ENCODE results near the gene CELF2.

Gene CELF2

GRCh38 chr10:11338160-11338844 lies 320.6 kb downstream of the CELF2 start:
- Histone ChIP-seq H3K4me3 (ENCODE audit: low read depth, low read length) (no peak overlapping the region), H3K27ac (ENCODE audit: extremely low read depth, low read depth, low read length) (no peak overlapping the region), H3K9me3 (ENCODE audit: control insufficient read depth, insufficient read depth, low read depth, low read length) (no peaks in the 10 kb centered on the region), H3K4me1 (ENCODE audit: control insufficient read depth, insufficient read depth, low read length) (no peaks in the 10 kb centered on the region), H3K36me3 (ENCODE audit: control insufficient read depth in 2 of 2, insufficient read depth in 1 of 2, low read length in 2 of 2) (no peaks in the 10 kb centered on the region)
- CTCF ChIA-PET: no interaction called here
- TF ChIP-seq SALL2 (tag by site-specific recombination; IDR thresholded peaks at IDR 0.05; ENCODE audit: borderline replicate concordance): no peak
- no peak for TF ChIP-seq ZNF391 (tag by site-specific recombination; IDR thresholded peaks at IDR 0.05; ENCODE audit: borderline replicate concordance, low read depth)
- no peak for TF ChIP-seq ZNF37A (tag by site-specific recombination; IDR thresholded peaks at IDR 0.05)
- no peak for TF ChIP-seq ZNF843 (tag by site-specific recombination; IDR thresholded peaks at IDR 0.05)
- TF ChIP-seq ZNF239 (tag by site-specific recombination; IDR thresholded peaks at IDR 0.05): no peak
- no peak for TF ChIP-seq YY1 (tag by site-specific recombination; IDR thresholded peaks at IDR 0.05)
- no peak for TF ChIP-seq GLI4 (tag by site-specific recombination; IDR thresholded peaks at IDR 0.05)
- TF ChIP-seq ZNF138 (tag by site-specific recombination; IDR thresholded peaks at IDR 0.05; ENCODE audit: borderline replicate concordance): no peak
- no peak for TF ChIP-seq ZNF555 (tag by site-specific recombination; conservative IDR thresholded peaks at IDR 0.05)
- POLR2A ChIA-PET: no interaction called here

DNA sequence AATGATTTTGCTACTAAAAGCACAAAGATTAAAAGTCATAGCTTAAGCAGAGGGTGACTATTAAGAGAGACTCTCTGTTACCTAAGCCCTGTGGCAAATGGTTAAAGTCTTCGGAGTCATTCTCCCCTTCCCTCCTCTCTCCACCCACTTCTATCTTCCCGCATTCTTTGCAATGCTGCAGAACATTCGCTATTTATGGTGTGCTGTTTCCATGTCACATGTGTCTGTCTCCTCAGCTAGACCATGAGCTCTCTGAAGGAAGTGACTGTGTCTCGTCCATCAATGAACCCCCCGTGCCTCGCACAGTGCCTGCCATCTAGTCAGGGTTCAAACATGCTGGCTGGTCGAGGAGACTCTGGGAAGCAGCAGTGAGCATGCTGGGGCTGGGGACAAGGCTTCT lies 321.3 kb downstream of the CELF2 start:
- CTCF ChIA-PET: no interaction called here
- Histone ChIP-seq H3K36me3 (ENCODE audit: control insufficient read depth in 2 of 2, insufficient read depth in 1 of 2, low read length in 2 of 2) (no peaks in the 10 kb centered on the region), H3K4me1 (ENCODE audit: control insufficient read depth, insufficient read depth, low read length) (no peaks in the 10 kb centered on the region), H3K4me3 (ENCODE audit: low read depth, low read length) (no peak overlapping the region), H3K27ac (ENCODE audit: extremely low read depth, low read depth, low read length) (no peak overlapping the region), H3K9me3 (ENCODE audit: control insufficient read depth, insufficient read depth, low read depth, low read length) (no peaks in the 10 kb centered on the region)
- POLR2A ChIA-PET: no interaction called here
- TF ChIP-seq ZSCAN16 (tag by site-specific recombination; IDR thresholded peaks at IDR 0.05) (no peak), ZNF501 (tag by site-specific recombination; IDR thresholded peaks at IDR 0.05) (no peak)
- TF ChIP-seq, protein P1, sequence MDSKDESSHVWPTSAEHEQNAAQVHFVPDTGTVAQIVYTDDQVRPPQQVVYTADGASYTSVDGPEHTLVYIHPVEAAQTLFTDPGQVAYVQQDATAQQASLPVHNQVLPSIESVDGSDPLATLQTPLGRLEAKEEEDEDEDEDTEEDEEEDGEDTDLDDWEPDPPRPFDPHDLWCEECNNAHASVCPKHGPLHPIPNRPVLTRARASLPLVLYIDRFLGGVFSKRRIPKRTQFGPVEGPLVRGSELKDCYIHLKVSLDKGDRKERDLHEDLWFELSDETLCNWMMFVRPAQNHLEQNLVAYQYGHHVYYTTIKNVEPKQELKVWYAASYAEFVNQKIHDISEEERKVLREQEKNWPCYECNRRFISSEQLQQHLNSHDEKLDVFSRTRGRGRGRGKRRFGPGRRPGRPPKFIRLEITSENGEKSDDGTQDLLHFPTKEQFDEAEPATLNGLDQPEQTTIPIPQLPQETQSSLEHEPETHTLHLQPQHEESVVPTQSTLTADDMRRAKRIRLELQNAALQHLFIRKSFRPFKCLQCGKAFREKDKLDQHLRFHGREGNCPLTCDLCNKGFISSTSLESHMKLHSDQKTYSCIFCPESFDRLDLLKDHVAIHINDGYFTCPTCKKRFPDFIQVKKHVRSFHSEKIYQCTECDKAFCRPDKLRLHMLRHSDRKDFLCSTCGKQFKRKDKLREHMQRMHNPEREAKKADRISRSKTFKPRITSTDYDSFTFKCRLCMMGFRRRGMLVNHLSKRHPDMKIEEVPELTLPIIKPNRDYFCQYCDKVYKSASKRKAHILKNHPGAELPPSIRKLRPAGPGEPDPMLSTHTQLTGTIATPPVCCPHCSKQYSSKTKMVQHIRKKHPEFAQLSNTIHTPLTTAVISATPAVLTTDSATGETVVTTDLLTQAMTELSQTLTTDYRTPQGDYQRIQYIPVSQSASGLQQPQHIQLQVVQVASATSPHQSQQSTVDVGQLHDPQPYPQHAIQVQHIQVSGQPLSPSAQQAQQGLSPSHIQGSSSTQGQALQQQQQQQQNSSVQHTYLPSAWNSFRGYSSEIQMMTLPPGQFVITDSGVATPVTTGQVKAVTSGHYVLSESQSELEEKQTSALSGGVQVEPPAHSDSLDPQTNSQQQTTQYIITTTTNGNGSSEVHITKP (tag by site-specific recombination; IDR thresholded peaks at IDR 0.05): no peak

- CTCF ChIA-PET: no interaction called here
- H3K4me1 ChIP-seq (ENCODE audit: control insufficient read depth, insufficient read depth, low read length): no peaks in the 10 kb centered on the region
Observed at GRCh38 chr10:11339660-11340059, 322.0 kb downstream of the CELF2 start.

More at GRCh38 chr10:11339660-11340059, 322.0 kb downstream of the CELF2 start:
- Histone ChIP-seq H3K27ac (ENCODE audit: extremely low read depth, low read depth, low read length) (no peak overlapping the region), H3K9me3 (ENCODE audit: control insufficient read depth, insufficient read depth, low read depth, low read length) (no peaks in the 10 kb centered on the region), H3K36me3 (ENCODE audit: control insufficient read depth in 2 of 2, insufficient read depth in 1 of 2, low read length in 2 of 2) (no peaks in the 10 kb centered on the region), H3K4me3 (ENCODE audit: low read depth, low read length) (no peak overlapping the region)
- POLR2A ChIA-PET: no interaction called here
- no peak for TF ChIP-seq ZNF214 (tag by site-specific recombination; IDR thresholded peaks at IDR 0.05; ENCODE audit: borderline replicate concordance)
- no peak for TF ChIP-seq ZNF585B (tag by site-specific recombination; IDR thresholded peaks at IDR 0.05)
- no peak for TF ChIP-seq SCRT1 (tag by site-specific recombination; IDR thresholded peaks at IDR 0.05; ENCODE audit: borderline replicate concordance)
- TF ChIP-seq PRDM4 (tag by site-specific recombination; IDR thresholded peaks at IDR 0.05): no peak
- TF ChIP-seq ZNF791 (tag by site-specific recombination; IDR thresholded peaks at IDR 0.05): no peak
- TF ChIP-seq ZNF830 (tag by site-specific recombination; IDR thresholded peaks at IDR 0.05; ENCODE audit: low read depth): no peak
- TF ChIP-seq ZNF529 (tag by site-specific recombination; IDR thresholded peaks at IDR 0.05; ENCODE audit: insufficient replicate concordance): no peak
- no peak for TF ChIP-seq ZNF768 (tag by site-specific recombination; IDR thresholded peaks at IDR 0.05)
- TF ChIP-seq, protein P2, sequence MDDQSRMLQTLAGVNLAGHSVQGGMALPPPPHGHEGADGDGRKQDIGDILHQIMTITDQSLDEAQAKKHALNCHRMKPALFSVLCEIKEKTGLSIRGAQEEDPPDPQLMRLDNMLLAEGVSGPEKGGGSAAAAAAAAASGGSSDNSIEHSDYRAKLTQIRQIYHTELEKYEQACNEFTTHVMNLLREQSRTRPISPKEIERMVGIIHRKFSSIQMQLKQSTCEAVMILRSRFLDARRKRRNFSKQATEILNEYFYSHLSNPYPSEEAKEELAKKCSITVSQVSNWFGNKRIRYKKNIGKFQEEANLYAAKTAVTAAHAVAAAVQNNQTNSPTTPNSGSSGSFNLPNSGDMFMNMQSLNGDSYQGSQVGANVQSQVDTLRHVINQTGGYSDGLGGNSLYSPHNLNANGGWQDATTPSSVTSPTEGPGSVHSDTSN (CRISPR knock-in tag; IDR thresholded peaks at IDR 0.05): no peak
